ENCODE measurements around the gene DNAJC7. TPM values are rescaled to one million over a fixed set of nuclear protein-coding genes. Genes with fewer than 3 reads are reported as not detected.

DNAJC7 gene
- total and polyA plus RNA-seq, 8 donors: 62.1 to 161 (median 137) TPM

DNA sequence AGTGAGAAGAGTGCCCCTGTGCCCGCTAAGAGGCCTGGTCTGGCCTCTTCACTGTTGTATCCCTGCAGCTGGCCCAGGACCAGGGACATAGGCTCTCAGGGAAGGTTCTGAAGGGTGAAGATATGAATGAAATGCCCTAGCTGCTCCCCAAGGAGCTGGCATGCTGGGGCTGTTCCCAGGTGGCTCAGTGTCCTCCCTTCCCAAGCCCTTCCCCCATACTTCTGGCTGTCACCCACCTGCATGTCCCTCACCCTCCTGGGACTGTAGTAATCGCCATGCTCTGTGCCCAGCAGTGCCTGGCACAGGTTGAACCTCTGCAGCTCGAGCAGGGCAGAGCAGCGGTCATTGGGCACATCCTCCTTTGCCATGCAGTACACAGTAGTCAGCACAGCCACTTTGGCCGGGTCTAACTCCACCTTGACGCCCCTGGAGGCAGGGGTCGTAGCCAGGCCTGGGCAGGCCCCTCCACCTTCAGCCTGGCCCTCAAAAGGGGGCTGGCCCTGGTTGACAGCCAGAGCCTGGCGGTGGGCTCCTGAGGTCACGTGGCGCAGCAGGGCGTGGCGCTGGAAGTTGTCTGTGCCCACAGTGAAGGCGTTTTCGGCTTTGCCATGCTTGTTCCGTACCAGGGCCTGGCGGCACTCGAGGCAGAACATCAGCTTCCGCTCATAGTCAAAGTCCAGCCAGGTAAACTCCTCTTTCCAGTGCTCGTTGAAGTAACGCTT lies 25.5 kb upstream of the DNAJC7 start:
- peaks cover 4 to 8% of the 10 kb centered on the region in 2 donors for H3K4me1 ChIP-seq
- no peaks in the 10 kb centered on the region for H3K9me3 ChIP-seq
- no peaks in the 10 kb centered on the region for H3K36me3 ChIP-seq
- DNase-seq (no peak), ATAC-seq (no peak)
- H3K4me3 ChIP-seq: no peak overlapping the region
- no peak overlapping the region for H3K27ac ChIP-seq
- peaks cover 4 to 18% of the 10 kb centered on the region in 2 donors for H3K27me3 ChIP-seq
- TF ChIP-seq, protein P1, sequence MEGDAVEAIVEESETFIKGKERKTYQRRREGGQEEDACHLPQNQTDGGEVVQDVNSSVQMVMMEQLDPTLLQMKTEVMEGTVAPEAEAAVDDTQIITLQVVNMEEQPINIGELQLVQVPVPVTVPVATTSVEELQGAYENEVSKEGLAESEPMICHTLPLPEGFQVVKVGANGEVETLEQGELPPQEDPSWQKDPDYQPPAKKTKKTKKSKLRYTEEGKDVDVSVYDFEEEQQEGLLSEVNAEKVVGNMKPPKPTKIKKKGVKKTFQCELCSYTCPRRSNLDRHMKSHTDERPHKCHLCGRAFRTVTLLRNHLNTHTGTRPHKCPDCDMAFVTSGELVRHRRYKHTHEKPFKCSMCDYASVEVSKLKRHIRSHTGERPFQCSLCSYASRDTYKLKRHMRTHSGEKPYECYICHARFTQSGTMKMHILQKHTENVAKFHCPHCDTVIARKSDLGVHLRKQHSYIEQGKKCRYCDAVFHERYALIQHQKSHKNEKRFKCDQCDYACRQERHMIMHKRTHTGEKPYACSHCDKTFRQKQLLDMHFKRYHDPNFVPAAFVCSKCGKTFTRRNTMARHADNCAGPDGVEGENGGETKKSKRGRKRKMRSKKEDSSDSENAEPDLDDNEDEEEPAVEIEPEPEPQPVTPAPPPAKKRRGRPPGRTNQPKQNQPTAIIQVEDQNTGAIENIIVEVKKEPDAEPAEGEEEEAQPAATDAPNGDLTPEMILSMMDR (IDR thresholded peaks at IDR 0.05): no peak
- intact Hi-C loops (cut with DNase I): no loop called here

DNA sequence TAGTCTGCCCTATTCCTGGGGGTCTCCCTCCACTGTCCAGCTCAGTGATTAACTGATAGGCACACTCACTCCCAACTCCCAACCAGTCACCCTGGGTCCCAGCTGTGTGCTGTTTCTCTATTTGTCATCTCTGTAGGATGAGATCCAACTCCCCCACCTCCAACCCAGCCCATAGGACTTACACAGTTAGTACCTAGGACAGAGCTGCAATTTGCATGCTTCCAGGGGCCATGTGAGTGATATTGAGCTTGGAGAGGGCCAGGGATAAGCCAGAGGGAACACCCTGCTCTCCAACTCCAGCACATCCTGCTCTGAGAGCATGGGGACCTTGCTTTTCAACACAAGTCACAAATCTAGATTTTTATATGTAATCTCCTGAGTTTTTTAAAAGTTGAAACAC lies 24.4 kb upstream of the DNAJC7 start:
- Histone ChIP-seq H3K27me3 (peaks cover 4 to 18% of the 10 kb centered on the region in 2 donors), H3K36me3 (no peaks in the 10 kb centered on the region), H3K4me1 (peaks cover 4 to 8% of the 10 kb centered on the region in 2 donors), H3K27ac (no peak overlapping the region), H3K4me3 (no peak overlapping the region), H3K9me3 (no peaks in the 10 kb centered on the region)
- TF ChIP-seq, protein P1 (IDR thresholded peaks at IDR 0.05): no peak
- intact Hi-C loops (cut with DNase I): no loop called here
- DNase-seq: no peak
- ATAC-seq: no peak

- no peak overlapping the region for H3K27ac ChIP-seq
- TF ChIP-seq, protein P1 (IDR thresholded peaks at IDR 0.05): no peak
- no peak overlapping the region for H3K4me3 ChIP-seq
- ATAC-seq (no peak), DNase-seq (peak in 1 of 4 donors; percentile 71)
- H3K4me1 ChIP-seq: peaks cover 4 to 8% of the 10 kb centered on the region in 2 donors
- no peaks in the 10 kb centered on the region for H3K36me3 ChIP-seq
- H3K9me3 ChIP-seq: no peaks in the 10 kb centered on the region
- intact Hi-C loops (cut with DNase I): no loop called here
- H3K27me3 ChIP-seq: peaks cover 4 to 18% of the 10 kb centered on the region in 2 donors
Measured at GRCh38 chr17:42040818-42041217, 23.6 kb upstream of the DNAJC7 start.

- Histone ChIP-seq H3K4me3 (no peak overlapping the region), H3K27ac (no peak overlapping the region), H3K27me3 (peaks cover 4 to 18% of the 10 kb centered on the region in 2 donors), H3K4me1 (peaks cover 4 to 8% of the 10 kb centered on the region in 2 donors), H3K9me3 (no peaks in the 10 kb centered on the region), H3K36me3 (no peaks in the 10 kb centered on the region)
- ATAC-seq (peak; percentile 21), DNase-seq (peak in 1 of 4 donors; percentile 77)
- TF ChIP-seq, protein P1 (IDR thresholded peaks at IDR 0.05): no peak
- intact Hi-C loops (cut with DNase I): no loop called here
Measured at GRCh38 chr17:42039794-42040763, 22.8 kb upstream of the DNAJC7 start.
